Keratinocyte (primary cell): ENCODE data around the gene AGRN. TPM values are rescaled to one million over a fixed set of nuclear protein-coding genes. Genes with fewer than 3 reads are reported as not detected.

Experiments used
- DNase-seq: peaks from one replicate; pipeline ENCODE4 v3.0.0-alpha.2; 2011; ENCODE audit warnings: low read depth, missing footprints, low spot score
- FAIRE-seq: peaks from 2 replicates; lab custom pipeline; 2011; peaks lifted over from hg19 to GRCh38; lab: Jason Lieb, UNC
- H2AFZ ChIP-seq: 2 replicates; pipeline ENCODE4 v1.6.0; 2012; ENCODE audit warnings: low read length, control low read depth, inconsistent platforms; ENCODE audit not compliant: control insufficient read depth
- H3K27ac ChIP-seq: 2 replicates; pipeline ENCODE4 v1.5.1; 2011; ENCODE audit warnings: low read length; ENCODE audit not compliant: control insufficient read depth, insufficient read depth
- H3K27me3 ChIP-seq: 3 replicates; pipeline ENCODE4 v1.6.0; 2011; ENCODE audit warnings: low read length; ENCODE audit not compliant: control insufficient read depth, insufficient read depth; ENCODE audit errors: extremely low read depth
- H3K36me3 ChIP-seq, 2 experiments: 2 replicates in 1 of 2; 3 replicates in 1 of 2; pipeline ENCODE4 v1.5.1; 2011; ENCODE audit warnings: low read length in 2 of 2, mild to moderate bottlenecking in 1 of 2; ENCODE audit not compliant: control insufficient read depth in 2 of 2, insufficient read depth in 2 of 2; ENCODE audit errors: extremely low read depth in 1 of 2
- H3K4me1 ChIP-seq: 3 replicates; pipeline ENCODE4 v1.5.1; 2011; ENCODE audit warnings: low read length; ENCODE audit not compliant: control insufficient read depth, insufficient read depth; ENCODE audit errors: extremely low read depth
- H3K4me2 ChIP-seq: 3 replicates; pipeline ENCODE4 v1.6.0; 2011; ENCODE audit warnings: low read depth, low read length; ENCODE audit not compliant: control insufficient read depth, insufficient read depth; ENCODE audit errors: extremely low read depth
- H3K4me3 ChIP-seq, 3 experiments: fragments of 200-600 bp in 1 of 3; sonication (generic) in 1 of 3; 2 replicates in 2 of 3; 3 replicates in 1 of 3; pipeline ENCODE4 v1.5.1; 2011 to 2016; ENCODE audit warnings: low read length in 3 of 3, mild to moderate bottlenecking in 3 of 3, control low read depth in 2 of 3, inconsistent platforms in 1 of 3, low read depth in 1 of 3, mixed read lengths in 1 of 3, mixed run types in 1 of 3, moderate library complexity in 1 of 3; ENCODE audit not compliant: control insufficient read depth in 2 of 3, insufficient read depth in 2 of 3; ENCODE audit errors: extremely low read depth in 1 of 3
- H3K79me2 ChIP-seq: 2 replicates; pipeline ENCODE4 v1.6.0; 2012; ENCODE audit warnings: low read length; ENCODE audit not compliant: control insufficient read depth, insufficient read depth
- H3K9ac ChIP-seq: 3 replicates; pipeline ENCODE4 v1.6.0; 2011; ENCODE audit warnings: low read length; ENCODE audit not compliant: control insufficient read depth, insufficient read depth; ENCODE audit errors: extremely low read depth
- H3K9me1 ChIP-seq: 3 replicates; pipeline ENCODE4 v1.6.0; 2011; ENCODE audit warnings: low read length; ENCODE audit not compliant: control insufficient read depth, insufficient read depth; ENCODE audit errors: extremely low read depth
- H3K9me3 ChIP-seq: 2 replicates; pipeline ENCODE4 v1.5.1; 2012; ENCODE audit warnings: low read depth, low read length; ENCODE audit not compliant: control insufficient read depth
- H4K20me1 ChIP-seq: 3 replicates; pipeline ENCODE4 v1.6.0; 2011; ENCODE audit warnings: low read length; ENCODE audit not compliant: control insufficient read depth, insufficient read depth; ENCODE audit errors: extremely low read depth
- CTCF ChIP-seq, 3 experiments: IDR thresholded peaks in 1 of 3; conservative IDR thresholded peaks in 1 of 3; optimal IDR thresholded peaks in 1 of 3; 2 replicates in 2 of 3; 3 replicates in 1 of 3; pipeline versions ENCODE3 to v1.5.1; 2011; ENCODE audit warnings: low read length in 3 of 3, mild to moderate bottlenecking in 3 of 3, moderate library complexity in 2 of 3, control low read depth in 1 of 3, inconsistent platforms in 1 of 3; ENCODE audit not compliant: insufficient read depth in 2 of 3; ENCODE audit errors: extremely low read depth in 1 of 3
- EZH2 ChIP-seq: IDR thresholded peaks from one replicate; pipeline ENCODE4 v1.6.1; 2012; ENCODE audit warnings: inconsistent platforms, mild to moderate bottlenecking, low read length, moderate library complexity
- dilution Hi-C: fragments of 300-500 bp; cut with MboI; formaldehyde crosslinking; loops from one replicate; pipeline ENCODE4 v1.7.0; 2020; ENCODE audit warnings: low sequenced_read_pairs; ENCODE audit not compliant: extremely low pct_ligation_motif_present
- polyA plus RNA-seq, 5 experiments: library from polyadenylated mRNA; depleted of rRNA in 3 of 5; stranded (reverse) in 3 of 5; stranded (forward) in 1 of 5; unstranded in 1 of 5; fragments of >200 nt; gene quantifications; 1 replicate in 1 of 5; 2 replicates in 3 of 5; 3 replicates in 1 of 5; pipeline versions ENCODE4 v1.2.1 to v1.2.3, GENCODE V29; 2011 to 2012; ENCODE audit warnings: missing spikeins in 2 of 5, low read depth in 1 of 5, low replicate concordance in 1 of 5

The AGRN gene
- polyA plus RNA-seq, 1 donor (not counting 4 experiments of a cell fraction or from before 2014, with no cell fraction given) = 72.4 TPM

GRCh38 chr1:995665-996633 lies 24.0 kb upstream of the AGRN start:
- no peaks in the 10 kb centered on the region for H3K9me1 ChIP-seq
- no peak for TF ChIP-seq EZH2
- no peak for TF ChIP-seq CTCF (optimal IDR thresholded peaks at IDR 0.05 in 1 of 3, IDR thresholded peaks at IDR 0.05 in 1 of 3, conservative IDR thresholded peaks at IDR 0.05 in 1 of 3; ENCODE audit: extremely low read depth in 1 of 3, insufficient read depth in 2 of 3, low read length in 3 of 3)
- H3K4me1 ChIP-seq = peaks cover 4% of the 10 kb centered on the region
- peaks cover 28% of the 10 kb centered on the region for H3K27me3 ChIP-seq
- H3K36me3 ChIP-seq = no peaks in the 10 kb centered on the region
- H3K4me3 ChIP-seq = no peak overlapping the region
- no peak overlapping the region for H3K9ac ChIP-seq
- H4K20me1 ChIP-seq = peaks cover 5% of the 10 kb centered on the region
- FAIRE-seq (no peak), DNase-seq (no peak)
- H3K27ac ChIP-seq = no peak overlapping the region
- H3K9me3 ChIP-seq = no peaks in the 10 kb centered on the region
- H3K4me2 ChIP-seq = no peak overlapping the region
- dilution Hi-C loops = no loop called here
- H2AFZ ChIP-seq = no peak overlapping the region
- H3K79me2 ChIP-seq = no peaks in the 10 kb centered on the region

- FAIRE-seq = no peak
- Histone ChIP-seq H3K79me2 (no peaks in the 10 kb centered on the region), H3K4me2 (no peak overlapping the region), H3K4me1 (peaks cover 8% of the 10 kb centered on the region), H4K20me1 (peaks cover 5% of the 10 kb centered on the region), H3K9me3 (no peaks in the 10 kb centered on the region), H3K9ac (no peak overlapping the region), H3K9me1 (no peaks in the 10 kb centered on the region), H3K27me3 (peaks cover 28% of the 10 kb centered on the region), H3K36me3 (no peaks in the 10 kb centered on the region), H2AFZ (no peak overlapping the region), H3K27ac (no peak overlapping the region), H3K4me3 (no peak overlapping the region)
- dilution Hi-C loops = no loop called here
- DNase-seq = no peak
- TF ChIP-seq EZH2 = no peak
- no peak for TF ChIP-seq CTCF (optimal IDR thresholded peaks at IDR 0.05 in 1 of 3, IDR thresholded peaks at IDR 0.05 in 1 of 3, conservative IDR thresholded peaks at IDR 0.05 in 1 of 3; ENCODE audit: extremely low read depth in 1 of 3, insufficient read depth in 2 of 3, low read length in 3 of 3)
These were observed 22.8 kb upstream of the AGRN start for GRCh38 chr1:996851-997712.
